Stimulated activated CD8-positive, alpha-beta memory T cell treated with anti-CD3 and anti-CD28 coated beads, Interleukin-15, amount 100 ng/mL, for 48 hours (primary cell): ENCODE results near the gene INTS11.

Source experiments
- DNase-seq, 2 donors: peaks; one replicate each; pipeline ENCODE4 v3.0.0-alpha.2; 2020; ENCODE audit warnings: low read depth in 2 of 2

The INTS11 gene

GRCh38 chr1:1312450-1313314 lies 11.8 kb downstream of the INTS11 start:
- DNase-seq, result no peak

- no peak for DNase-seq
Observed at GRCh38 chr1:1311107-1312104, 13.1 kb downstream of the INTS11 start.

GRCh38 chr1:1310476-1311053 lies 13.9 kb downstream of the INTS11 start:
- DNase-seq, result no peak

GRCh38 chr1:1310109-1310385 lies 14.4 kb downstream of the INTS11 start:
- no peak for DNase-seq

- no peak for DNase-seq
Observed at GRCh38 chr1:1309251-1310108, 15.0 kb downstream of the INTS11 start.

- no peak for DNase-seq
Observed at GRCh38 chr1:1308756-1309250, 15.7 kb downstream of the INTS11 start.

GRCh38 chr1:1307923-1308755 lies 16.3 kb downstream of the INTS11 start, which contains the start of the genes ACAP3 and PUSL1:
ACAP3 (minus strand) TSS chr1:1307930; CDS start chr1:1307815, 115 bp downstream.
PUSL1 (plus strand) TSS chr1:1308597; CDS start chr1:1308644, 47 bp downstream.
- peak; percentile 83 to 86 for DNase-seq

- DNase-seq, result no peak
Observed at GRCh38 chr1:1307261-1307922, 17.1 kb downstream of the INTS11 start.

GRCh38 chr1:1306661-1307260 lies 17.7 kb downstream of the INTS11 start:
- DNase-seq, result no peak

GRCh38 chr1:1306070-1306660 lies 18.3 kb downstream of the INTS11 start:
- no peak for DNase-seq

- peak; percentile 63 to 64 for DNase-seq
Observed at GRCh38 chr1:1305300-1306069, 19.0 kb downstream of the INTS11 start.

- no peak for DNase-seq
Observed at GRCh38 chr1:1304331-1305299, 19.8 kb downstream of the INTS11 start.

- DNase-seq, result no peak
Observed at GRCh38 chr1:1303736-1304135, 20.7 kb downstream of the INTS11 start.

GRCh38 chr1:1302951-1303509 lies 21.4 kb downstream of the INTS11 start:
- no peak for DNase-seq

- DNase-seq, result no peak
Observed at GRCh38 chr1:1302006-1302430, 22.4 kb downstream of the INTS11 start.

- DNase-seq, result no peak
Observed at GRCh38 chr1:1300352-1300739, 24.1 kb downstream of the INTS11 start.
